Breast epithelium (tissue), 4 donors: ENCODE results near the gene HOMEZ. TPM values are rescaled to one million over a fixed set of nuclear protein-coding genes. Genes with fewer than 3 reads are reported as not detected.
"Not testable (repeated sequence)": the region's sequence is repeated elsewhere in the genome, so short reads cannot be mapped to it uniquely, and the experiment has no call there.

Source experiments
- DNase-seq, 2 donors: peaks; one replicate each; pipeline ENCODE4 v3.0.0-alpha.2; 2019; ENCODE audit warnings: low spot score in 2 of 2
- H3K27ac ChIP-seq, 2 donors: fragments of 200-600 bp; sonication (generic) in 1 of 2; one replicate each; pipeline ENCODE4 v1.5.1; 2016 to 2019; ENCODE audit warnings: mild to moderate bottlenecking in 1 of 2
- H3K27me3 ChIP-seq, 2 donors: fragments of 200-600 bp; sonication (generic) in 1 of 2; one replicate each; pipeline versions ENCODE4 v1.5.1 to v1.6.0; 2017 to 2019; ENCODE audit warnings: control low read depth in 1 of 2, mild to moderate bottlenecking in 1 of 2
- H3K36me3 ChIP-seq: fragments of 200-600 bp; one replicate; pipeline ENCODE4 v1.5.1; 2019
- H3K4me1 ChIP-seq, 2 donors: fragments of 200-600 bp; sonication (generic); one replicate each; pipeline ENCODE4 v1.5.1; 2016 to 2019; ENCODE audit warnings: control low read depth in 1 of 2
- H3K4me3 ChIP-seq, 3 donors: fragments of 200-600 bp; sonication (generic); 1 replicate in 2 of 3; 2 replicates in 1 of 3; pipeline ENCODE4 v1.5.1; 2016 to 2019; ENCODE audit warnings: mild to moderate bottlenecking in 3 of 3, moderate library complexity in 2 of 3
- H3K9me3 ChIP-seq, 2 donors: fragments of 200-600 bp; sonication (generic) in 1 of 2; one replicate each; pipeline ENCODE4 v1.5.1; 2016 to 2019; ENCODE audit warnings: control low read depth in 1 of 2
- CTCF ChIP-seq, 3 donors: fragments of 450-650 bp; IDR thresholded peaks; one replicate each; pipeline ENCODE4 v1.5.1; 2016 to 2017; ENCODE audit warnings: antibody characterized with exemption in 3 of 3, mild to moderate bottlenecking in 3 of 3, moderate library complexity in 3 of 3
- POLR2A ChIP-seq: fragments of 450-650 bp; IDR thresholded peaks from one replicate; pipeline ENCODE4 v1.6.1; 2016; ENCODE audit warnings: antibody characterized with exemption, mild to moderate bottlenecking, moderate library complexity
- POLR2AphosphoS5 ChIP-seq, 3 donors: sonication (generic); formaldehyde crosslinking; IDR thresholded peaks; one replicate each; pipeline ENCODE4 v1.6.1; 2017; ENCODE audit warnings: antibody characterized with exemption in 3 of 3
- intact Hi-C: fragments of 100-400 bp; cut with DNase I; formaldehyde crosslinking; loops from one replicate; pipeline ENCODE4 v1.15.1; 2023; ENCODE audit warnings: low total_unique reads
- total RNA-seq, 3 donors: library from RNA; depleted of rRNA; stranded (reverse); fragments of >200 nt; gene quantifications; one replicate each; pipeline ENCODE4 v1.1.0, GENCODE V29; 2016

The HOMEZ gene
- total RNA-seq, 3 donors from 2014 or later: 10.8 to 15.4 (median 12.0) TPM

- Histone ChIP-seq H3K4me1 (no peaks in the 10 kb centered on the region), H3K4me3 (no peak overlapping the region), H3K36me3 (peaks cover 5% of the 10 kb centered on the region), H3K27me3 (no peaks in the 10 kb centered on the region), H3K27ac (no peak overlapping the region), H3K9me3 (no peaks in the 10 kb centered on the region)
- no peak for DNase-seq
- intact Hi-C loops: no loop called here
- TF ChIP-seq POLR2A (no peak), POLR2AphosphoS5 (IDR thresholded peaks at IDR 0.05) (no peak), CTCF (IDR thresholded peaks at IDR 0.05) (no peak)
Measured at GRCh38 chr14:23275412-23275811, 10.5 kb downstream of the HOMEZ start.

DNA sequence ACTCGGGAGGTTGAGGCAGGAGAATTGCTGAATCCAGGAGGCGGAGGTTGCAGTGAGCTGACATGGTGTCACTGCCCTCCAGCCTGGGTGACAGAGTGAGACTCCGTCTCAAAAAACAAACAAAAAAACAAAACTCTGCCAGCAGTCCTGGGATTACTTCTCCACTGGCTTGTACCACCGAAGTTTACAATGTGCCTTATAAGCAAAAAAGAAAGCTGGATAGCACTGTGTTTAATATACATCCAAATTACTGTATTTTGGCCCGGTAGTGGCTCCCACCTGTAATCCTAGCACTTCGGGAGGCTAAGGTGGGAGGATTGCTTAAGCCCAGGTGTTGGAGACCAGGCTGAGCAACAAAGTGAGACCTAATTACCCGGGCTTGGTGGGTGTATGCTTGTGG is 16.7 kb downstream of the HOMEZ start:
- intact Hi-C loops: no loop called here
- Histone ChIP-seq H3K9me3 (no peaks in the 10 kb centered on the region), H3K4me1 (no peaks in the 10 kb centered on the region), H3K27ac (no peak overlapping the region), H3K4me3 (no peak overlapping the region), H3K36me3 (no peaks in the 10 kb centered on the region), H3K27me3 (no peaks in the 10 kb centered on the region)
- TF ChIP-seq POLR2AphosphoS5 (IDR thresholded peaks at IDR 0.05) (no peak), POLR2A (no peak), CTCF (IDR thresholded peaks at IDR 0.05) (no peak)
- no peak for DNase-seq

- H3K36me3 ChIP-seq, intact Hi-C loops, H3K4me1 ChIP-seq, H3K27ac ChIP-seq, DNase-seq, H3K9me3 ChIP-seq, H3K27me3 ChIP-seq, H3K4me3 ChIP-seq: not testable (repeated sequence)
Measured at GRCh38 chr14:23260849-23261248, 25.1 kb downstream of the HOMEZ start.

DNA sequence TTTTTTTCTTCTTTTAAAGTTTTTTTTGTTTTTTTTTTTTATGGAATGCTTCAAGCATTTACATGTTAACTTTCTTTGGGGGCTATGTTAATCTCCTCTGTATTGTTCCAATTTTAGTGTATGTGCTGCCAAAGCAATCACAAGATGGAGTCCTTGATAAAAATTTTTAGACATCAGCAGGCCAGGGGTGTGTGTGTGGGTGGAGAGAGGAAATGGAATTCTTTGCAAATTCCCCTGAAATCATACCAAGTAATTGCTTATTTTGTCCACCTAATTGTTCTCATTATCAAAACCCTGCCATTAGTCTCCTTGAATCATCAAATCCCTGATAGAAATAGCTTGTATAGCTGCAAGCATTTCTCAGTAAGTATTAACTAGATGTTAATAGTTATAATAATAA is 26.5 kb downstream of the HOMEZ start:
- Histone ChIP-seq H3K27ac (no peak overlapping the region), H3K4me3 (no peak overlapping the region), H3K9me3 (no peaks in the 10 kb centered on the region), H3K36me3 (no peaks in the 10 kb centered on the region), H3K27me3 (no peaks in the 10 kb centered on the region), H3K4me1 (no peaks in the 10 kb centered on the region)
- intact Hi-C loops: no loop called here
- DNase-seq: no peak
- TF ChIP-seq CTCF (IDR thresholded peaks at IDR 0.05): no peak
- TF ChIP-seq POLR2AphosphoS5 (IDR thresholded peaks at IDR 0.05): no peak
- no peak for TF ChIP-seq POLR2A

DNA sequence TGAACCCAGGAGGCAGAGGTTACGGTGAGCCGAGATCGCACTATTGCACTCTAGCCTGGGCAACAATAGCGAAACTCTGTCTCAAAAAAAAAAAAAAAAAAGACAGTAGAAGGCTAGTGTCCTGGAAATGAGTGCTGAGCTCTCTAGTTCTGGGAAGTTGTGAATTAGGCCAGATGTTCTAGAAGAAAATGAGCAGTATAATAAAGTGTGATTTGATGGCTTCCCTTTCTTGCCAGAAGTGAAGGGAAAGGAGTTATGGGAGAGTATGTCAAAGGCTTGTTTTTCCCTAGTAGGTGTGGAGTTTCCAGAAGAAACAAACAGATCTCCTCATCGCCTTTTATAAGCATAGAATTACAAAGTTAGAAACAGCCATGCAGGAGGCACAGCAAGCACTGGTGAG is 27.7 kb downstream of the HOMEZ start:
- TF ChIP-seq POLR2AphosphoS5 (IDR thresholded peaks at IDR 0.05): no peak
- TF ChIP-seq CTCF (IDR thresholded peaks at IDR 0.05): no peak
- no peak for TF ChIP-seq POLR2A
- intact Hi-C loops: no loop called here
- H3K27ac ChIP-seq: no peak overlapping the region
- DNase-seq: no peak
- no peaks in the 10 kb centered on the region for H3K4me1 ChIP-seq
- no peaks in the 10 kb centered on the region for H3K9me3 ChIP-seq
- H3K4me3 ChIP-seq: no peak overlapping the region
- no peaks in the 10 kb centered on the region for H3K36me3 ChIP-seq
- H3K27me3 ChIP-seq: no peaks in the 10 kb centered on the region
